Esophagus muscularis mucosa (tissue), 4 donors: ENCODE measurements around the gene EPHB3. TPM values are rescaled to one million over a fixed set of nuclear protein-coding genes. Genes with fewer than 3 reads are reported as not detected.

Source experiments
- DNase-seq: peaks from one replicate; pipeline ENCODE4 v3.0.0-alpha.2; 2017; ENCODE audit errors: extremely low spot score
- H3K27ac ChIP-seq, 4 donors: fragments of 200-600 bp; sonication (generic); replicated peaks in 1 of 4; 1 replicate in 3 of 4; 2 replicates in 1 of 4; pipeline ENCODE4 v1.5.1; 2016 to 2019; ENCODE audit warnings: mild to moderate bottlenecking in 1 of 4
- H3K27me3 ChIP-seq, 4 donors: fragments of 200-600 bp; sonication (generic); one replicate each; pipeline versions ENCODE4 v1.5.1 to v1.6.0; 2016 to 2019
- H3K36me3 ChIP-seq, 4 donors: fragments of 200-600 bp; sonication (generic); one replicate each; pipeline ENCODE4 v1.5.1; 2016 to 2019
- H3K4me1 ChIP-seq, 4 donors: fragments of 200-600 bp; sonication (generic); one replicate each; pipeline ENCODE4 v1.5.1; 2016 to 2019
- H3K4me3 ChIP-seq, 4 donors: fragments of 200-600 bp; sonication (generic); 1 replicate in 2 of 4; 2 replicates in 2 of 4; pipeline ENCODE4 v1.5.1; 2016 to 2019; ENCODE audit warnings: mild to moderate bottlenecking in 4 of 4, moderate library complexity in 1 of 4
- H3K9me3 ChIP-seq, 4 donors: fragments of 200-600 bp; sonication (generic); 1 replicate in 3 of 4; 2 replicates in 1 of 4; pipeline ENCODE4 v1.5.1; 2016 to 2019
- CTCF ChIP-seq, 3 experiments: fragments of 200-600 bp in 2 of 3; fragments of 450-650 bp in 1 of 3; sonication (generic) in 2 of 3; IDR thresholded peaks; one replicate each; pipeline ENCODE4 v1.5.1; 2017 to 2019; ENCODE audit warnings: antibody characterized with exemption in 3 of 3, mild to moderate bottlenecking in 2 of 3, moderate library complexity in 1 of 3
- EP300 ChIP-seq: sonication (generic); formaldehyde crosslinking; IDR thresholded peaks from one replicate; pipeline ENCODE4 v1.6.1; 2017; ENCODE audit warnings: antibody characterized with exemption
- POLR2A ChIP-seq: fragments of 450-650 bp; IDR thresholded peaks from one replicate; pipeline ENCODE4 v1.6.1; 2017; ENCODE audit warnings: antibody characterized with exemption, moderate library complexity, mild to moderate bottlenecking, low read depth
- POLR2AphosphoS5 ChIP-seq, 2 donors: sonication (generic); formaldehyde crosslinking; IDR thresholded peaks; one replicate each; pipeline ENCODE4 v1.6.1; 2017; ENCODE audit warnings: antibody characterized with exemption in 2 of 2
- WGBS: methylation state at CpG from one replicate; pipeline ENCODE4 v1.1.5; 2018; 5-methylcytosine and 5-hydroxymethylcytosine counted together
- intact Hi-C: fragments of 100-400 bp; cut with DNase I; formaldehyde crosslinking; loops from one replicate; pipeline ENCODE4 v1.15.1; 2023
- total RNA-seq, 4 donors: library from RNA; depleted of rRNA; stranded (reverse); fragments of >200 nt; gene quantifications; one replicate each; pipeline versions ENCODE4 v1.1.0 to v1.2.1, GENCODE V29; 2016

Gene EPHB3
- total RNA-seq, 4 donors from 2014 or later: 1.5 to 6.1 (median 3.5) TPM

- Histone ChIP-seq H3K36me3 (peaks cover 0 to 17% (median 6%) of the 10 kb centered on the region in 4 donors), H3K4me3 (peak overlapping the region; percentile 60 to 76 (median 63)), H3K27me3 (no peaks in the 10 kb centered on the region), H3K9me3 (no peaks in the 10 kb centered on the region), H3K27ac (peak overlapping the region; percentile 79 to 89 (median 82)), H3K4me1 (peaks cover 17 to 74% (median 59%) of the 10 kb centered on the region in 4 donors)
- DNase-seq: peak; percentile 93
- intact Hi-C loops: no loop called here
- WGBS: 9% methylated on average over 21 of the region's 68 CpGs
- TF ChIP-seq POLR2AphosphoS5 (IDR thresholded peaks at IDR 0.05): peak; percentile 55 to 57
- no peak for TF ChIP-seq EP300
Observed at GRCh38 chr3:184568924-184569829, 7.6 kb downstream of the EPHB3 start.

GRCh38 chr3:184570035-184570434, 8.4 kb downstream of the EPHB3 start:
- peak overlapping the region; percentile 79 to 89 (median 82) for H3K27ac ChIP-seq
- intact Hi-C loops: no loop called here
- TF ChIP-seq POLR2A: no peak
- no peak for TF ChIP-seq POLR2AphosphoS5 (IDR thresholded peaks at IDR 0.05)
- TF ChIP-seq EP300: no peak
- TF ChIP-seq CTCF (IDR thresholded peaks at IDR 0.05): no peak
- no peak overlapping the region for H3K4me3 ChIP-seq
- DNase-seq: no peak
- no peaks in the 10 kb centered on the region for H3K9me3 ChIP-seq
- H3K27me3 ChIP-seq: no peaks in the 10 kb centered on the region
- peaks cover 0 to 18% (median 8%) of the 10 kb centered on the region in 4 donors for H3K36me3 ChIP-seq
- WGBS: 61% methylated on average over 3 of the region's 3 CpGs
- peaks cover 17 to 74% (median 57%) of the 10 kb centered on the region in 4 donors for H3K4me1 ChIP-seq

GRCh38 chr3:184570489-184570888, 8.9 kb downstream of the EPHB3 start:
- no peaks in the 10 kb centered on the region for H3K9me3 ChIP-seq
- no peak overlapping the region for H3K4me3 ChIP-seq
- intact Hi-C loops: no loop called here
- H3K36me3 ChIP-seq: peaks cover 0 to 21% (median 9%) of the 10 kb centered on the region in 4 donors
- WGBS: 83% methylated on average over 5 of the region's 6 CpGs
- no peaks in the 10 kb centered on the region for H3K27me3 ChIP-seq
- no peak for DNase-seq
- H3K27ac ChIP-seq: no peak overlapping the region
- no peak for TF ChIP-seq POLR2AphosphoS5 (IDR thresholded peaks at IDR 0.05)
- TF ChIP-seq CTCF (IDR thresholded peaks at IDR 0.05): no peak
- no peak for TF ChIP-seq POLR2A
- no peak for TF ChIP-seq EP300
- H3K4me1 ChIP-seq: peaks cover 17 to 74% (median 53%) of the 10 kb centered on the region in 4 donors

GRCh38 chr3:184571750-184572377, 10.3 kb downstream of the EPHB3 start:
- Histone ChIP-seq H3K4me3 (no peak overlapping the region), H3K27me3 (no peaks in the 10 kb centered on the region), H3K9me3 (no peaks in the 10 kb centered on the region), H3K27ac (no peak overlapping the region), H3K36me3 (peaks cover 0 to 34% (median 16%) of the 10 kb centered on the region in 4 donors), H3K4me1 (peaks cover 17 to 64% (median 40%) of the 10 kb centered on the region in 4 donors)
- TF ChIP-seq POLR2A: no peak
- TF ChIP-seq CTCF (IDR thresholded peaks at IDR 0.05): no peak
- TF ChIP-seq EP300: no peak
- TF ChIP-seq POLR2AphosphoS5 (IDR thresholded peaks at IDR 0.05): no peak
- intact Hi-C loops: no loop called here
- 81% methylated on average over 12 of the region's 12 CpGs for WGBS
- no peak for DNase-seq

GRCh38 chr3:184572633-184573270, 11.2 kb downstream of the EPHB3 start:
- peaks cover 17 to 55% (median 31%) of the 10 kb centered on the region in 4 donors for H3K4me1 ChIP-seq
- WGBS: 93% methylated on average over 33 of the region's 33 CpGs

More at GRCh38 chr3:184572633-184573270, 11.2 kb downstream of the EPHB3 start:
- H3K4me3 ChIP-seq: no peak overlapping the region
- H3K27me3 ChIP-seq: no peaks in the 10 kb centered on the region
- no peak overlapping the region for H3K27ac ChIP-seq
- DNase-seq: no peak
- TF ChIP-seq POLR2A (no peak), POLR2AphosphoS5 (IDR thresholded peaks at IDR 0.05) (no peak), EP300 (no peak), CTCF (IDR thresholded peaks at IDR 0.05) (no peak)
- intact Hi-C loops: no loop called here
- H3K9me3 ChIP-seq: no peaks in the 10 kb centered on the region
- peaks cover 0 to 43% (median 25%) of the 10 kb centered on the region in 4 donors for H3K36me3 ChIP-seq
